ENCODE measurements around the gene MLEC. TPM values are rescaled to one million over a fixed set of nuclear protein-coding genes. Genes with fewer than 3 reads are reported as not detected.

Gene MLEC
- total RNA-seq, 2 donors from 2014 or later, result 116 to 124 TPM

- Histone ChIP-seq H3K4me1 (replicated peaks) (no peaks in the 10 kb centered on the region), H3K36me3 (no peaks in the 10 kb centered on the region), H3K27ac (no peak overlapping the region), H3K9me3 (no peaks in the 10 kb centered on the region), H3K4me3 (no peak overlapping the region), H3K27me3 (replicated peaks; ENCODE audit: insufficient read depth) (no peaks in the 10 kb centered on the region)
- intact Hi-C loops (cut with DNase I), result loop anchor here (10.0 kb wide), 2 partner anchors 197 to 463 kb away; partner anchors contain the start of genes GATC and TRIAP1
- WGBS, result 77% methylated on average over 9 of the region's 9 CpGs
- no peak for TF ChIP-seq CTCF (IDR thresholded peaks at IDR 0.05)
- no peak for DNase-seq (ENCODE audit: low spot score)
Observed at GRCh38 chr12:120642121-120642520, 44.8 kb upstream of the MLEC start.

- H3K9me3 ChIP-seq, result no peaks in the 10 kb centered on the region
- H3K4me3 ChIP-seq, result no peak overlapping the region
- H3K4me1 ChIP-seq (replicated peaks), result no peaks in the 10 kb centered on the region
- DNase-seq (ENCODE audit: low spot score), result no peak
- no peaks in the 10 kb centered on the region for H3K27me3 ChIP-seq (replicated peaks; ENCODE audit: insufficient read depth)
- no peak for TF ChIP-seq CTCF (IDR thresholded peaks at IDR 0.05)
- TF ChIP-seq POLR2A (IDR thresholded peaks at IDR 0.05), result no peak
- TF ChIP-seq POLR2AphosphoS5 (IDR thresholded peaks at IDR 0.05), result no peak
- intact Hi-C loops (cut with DNase I), result loop anchor here (10.0 kb wide), 2 partner anchors 198 to 462 kb away; partner anchors contain the start of genes GATC and TRIAP1
- WGBS, result 82% methylated on average over 4 of the region's 4 CpGs
- H3K36me3 ChIP-seq, result no peaks in the 10 kb centered on the region
- H3K27ac ChIP-seq, result no peak overlapping the region
Observed at GRCh38 chr12:120642826-120643225, 44.1 kb upstream of the MLEC start.

GRCh38 chr12:120643574-120643973 lies 43.4 kb upstream of the MLEC start:
- intact Hi-C loops (cut with DNase I), result loop anchor here (10.0 kb wide), 2 partner anchors 199 to 461 kb away; partner anchors contain the start of genes GATC and TRIAP1
- H3K4me1 ChIP-seq (replicated peaks), result no peaks in the 10 kb centered on the region
- DNase-seq (ENCODE audit: low spot score), result no peak
- TF ChIP-seq CTCF (IDR thresholded peaks at IDR 0.05) (no peak), POLR2AphosphoS5 (IDR thresholded peaks at IDR 0.05) (no peak), POLR2A (IDR thresholded peaks at IDR 0.05) (no peak)
- no peak overlapping the region for H3K27ac ChIP-seq
- H3K9me3 ChIP-seq, result no peaks in the 10 kb centered on the region
- 86% methylated on average over 4 of the region's 4 CpGs for WGBS
- no peak overlapping the region for H3K4me3 ChIP-seq
- no peaks in the 10 kb centered on the region for H3K36me3 ChIP-seq
- H3K27me3 ChIP-seq (replicated peaks; ENCODE audit: insufficient read depth), result no peaks in the 10 kb centered on the region

- Histone ChIP-seq H3K4me3 (no peak overlapping the region), H3K4me1 (replicated peaks) (no peaks in the 10 kb centered on the region), H3K27ac (no peak overlapping the region), H3K27me3 (replicated peaks; ENCODE audit: insufficient read depth) (no peaks in the 10 kb centered on the region), H3K36me3 (no peaks in the 10 kb centered on the region), H3K9me3 (no peaks in the 10 kb centered on the region)
- DNase-seq (ENCODE audit: low spot score), result no peak
- intact Hi-C loops (cut with DNase I), result loop anchor here (5.0 to 10.0 kb wide), 4 partner anchors 64 to 459 kb away; partner anchors contain the start of genes GATC, POP5 and TRIAP1
- TF ChIP-seq POLR2AphosphoS5 (IDR thresholded peaks at IDR 0.05), result no peak
- TF ChIP-seq POLR2A (IDR thresholded peaks at IDR 0.05), result no peak
- no peak for TF ChIP-seq CTCF (IDR thresholded peaks at IDR 0.05)
- WGBS, result 62% methylated on average over 6 of the region's 6 CpGs
Observed at GRCh38 chr12:120646044-120646443, 40.9 kb upstream of the MLEC start.

- Histone ChIP-seq H3K36me3 (no peaks in the 10 kb centered on the region), H3K27ac (no peak overlapping the region), H3K27me3 (replicated peaks; ENCODE audit: insufficient read depth) (no peaks in the 10 kb centered on the region), H3K4me3 (no peak overlapping the region), H3K9me3 (no peaks in the 10 kb centered on the region), H3K4me1 (replicated peaks) (no peaks in the 10 kb centered on the region)
- no peak for DNase-seq (ENCODE audit: low spot score)
- 85% methylated on average over 13 of the region's 13 CpGs for WGBS
- intact Hi-C loops (cut with DNase I), result loop anchor here (5.0 to 10.0 kb wide), 4 partner anchors 65 to 457 kb away; partner anchors contain the start of genes GATC, POP5 and TRIAP1
- TF ChIP-seq CTCF (IDR thresholded peaks at IDR 0.05) (no peak), POLR2A (IDR thresholded peaks at IDR 0.05) (no peak), POLR2AphosphoS5 (IDR thresholded peaks at IDR 0.05) (no peak)
Observed at GRCh38 chr12:120647375-120647755, 39.6 kb upstream of the MLEC start.

All from prostate gland (tissue), 2 donors.